ENCODE results near the gene CYTH3.

CYTH3 gene

GRCh38 chr7:6142871-6143380, 129.5 kb downstream of the CYTH3 start:
- no peak for DNase-seq

- no peak for DNase-seq
These were observed 133.0 kb downstream of the CYTH3 start for GRCh38 chr7:6139189-6139996.

- no peak for DNase-seq
These were observed 135.9 kb downstream of the CYTH3 start for GRCh38 chr7:6136475-6136874.

- DNase-seq = no peak
These were observed 139.2 kb downstream of the CYTH3 start for GRCh38 chr7:6133249-6133648.

DNA sequence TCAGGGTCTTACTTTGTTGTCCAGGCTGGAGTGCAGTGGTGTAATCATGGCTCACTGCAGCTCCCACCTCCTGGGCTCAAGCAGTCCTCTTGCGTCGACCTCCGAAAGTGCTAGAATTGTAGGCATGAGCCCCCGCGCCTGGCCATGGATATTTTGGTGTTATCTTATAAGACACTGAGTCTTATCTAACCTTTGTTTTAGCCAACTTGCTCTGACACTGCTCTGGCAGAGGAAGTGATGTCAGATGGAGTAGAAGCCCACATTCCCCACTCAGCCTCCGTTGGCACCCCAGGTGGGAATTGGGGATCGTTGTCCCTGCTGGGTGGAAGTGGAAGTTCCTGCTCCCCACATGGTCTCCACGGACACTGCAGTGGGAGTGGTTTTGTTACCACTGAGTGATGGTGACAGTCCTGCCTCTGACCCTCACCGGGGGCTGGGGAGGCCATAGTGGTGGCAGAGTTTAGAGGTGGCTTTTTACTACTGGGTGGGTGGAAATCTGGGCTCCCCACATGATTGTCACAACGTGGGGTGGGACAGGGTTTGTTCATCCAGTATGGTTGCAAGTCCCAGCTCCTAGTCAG, 142.3 kb downstream of the CYTH3 start:
- no peak for DNase-seq

- no peak for DNase-seq
These were observed 144.2 kb downstream of the CYTH3 start for GRCh38 chr7:6128205-6128604.

- no peak for DNase-seq
These were observed 145.3 kb downstream of the CYTH3 start for GRCh38 chr7:6127110-6127490.

- DNase-seq = no peak
These were observed 148.6 kb downstream of the CYTH3 start for GRCh38 chr7:6123843-6124242.

GRCh38 chr7:6121141-6121540, 151.3 kb downstream of the CYTH3 start:
- DNase-seq = no peak

- DNase-seq = no peak
These were observed 154.9 kb downstream of the CYTH3 start for GRCh38 chr7:6117533-6117932.

DNA sequence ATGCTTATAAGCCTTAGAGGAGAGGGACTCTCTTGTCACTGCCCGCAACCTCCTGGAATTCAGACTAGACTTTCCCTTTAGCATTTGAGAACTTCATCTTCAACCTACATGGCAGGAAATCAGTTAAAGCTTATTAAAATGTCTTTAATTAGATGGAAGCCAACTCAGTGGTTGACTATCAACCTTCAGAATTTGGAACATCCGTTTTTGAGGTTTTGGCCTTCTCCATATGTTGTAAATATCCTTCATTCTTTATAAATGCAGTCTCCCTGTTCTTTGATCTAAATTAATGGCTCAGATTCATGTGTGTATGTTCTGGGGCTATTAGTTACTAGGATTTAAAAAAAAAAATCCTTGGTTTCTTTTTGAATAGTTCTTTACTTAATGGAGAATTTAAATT, 156.2 kb downstream of the CYTH3 start:
- DNase-seq = no peak

Data from CD4-positive, alpha-beta T cell treated with Interferon alpha-2 for 1 hour (primary cell).